ENCODE results near the gene ETS1.

ETS1 gene

GRCh38 chr11:128517451-128518230, 69.7 kb downstream of the ETS1 start:
- peak; percentile 78 for DNase-seq

GRCh38 chr11:128516886-128517285, 70.5 kb downstream of the ETS1 start:
- DNase-seq = no peak

- no peak for DNase-seq
These were observed 71.3 kb downstream of the ETS1 start for GRCh38 chr11:128515826-128516778.

GRCh38 chr11:128515086-128515485, 72.3 kb downstream of the ETS1 start:
- DNase-seq = no peak

- no peak for DNase-seq
These were observed 73.3 kb downstream of the ETS1 start for GRCh38 chr11:128513915-128514681.

GRCh38 chr11:128512474-128512996, 74.8 kb downstream of the ETS1 start:
- no peak for DNase-seq

- no peak for DNase-seq
These were observed 75.6 kb downstream of the ETS1 start for GRCh38 chr11:128511712-128512111.

GRCh38 chr11:128509621-128510389, 77.6 kb downstream of the ETS1 start:
- DNase-seq = peak; percentile 79

- peak; percentile 71 for DNase-seq
These were observed 78.4 kb downstream of the ETS1 start for GRCh38 chr11:128508770-128509510.

GRCh38 chr11:128507936-128508335, 79.4 kb downstream of the ETS1 start:
- no peak for DNase-seq

- DNase-seq = peak; percentile 97
These were observed 80.3 kb downstream of the ETS1 start for GRCh38 chr11:128506999-128507611.

- no peak for DNase-seq
These were observed 81.0 kb downstream of the ETS1 start for GRCh38 chr11:128506356-128506755.

- no peak for DNase-seq
These were observed 81.8 kb downstream of the ETS1 start for GRCh38 chr11:128505449-128506065.

- DNase-seq = no peak
These were observed 82.9 kb downstream of the ETS1 start for GRCh38 chr11:128504486-128504885.

GRCh38 chr11:128503245-128503991, 83.9 kb downstream of the ETS1 start:
- peak; percentile 98 for DNase-seq

- peak; percentile 97 for DNase-seq
These were observed 84.6 kb downstream of the ETS1 start for GRCh38 chr11:128502726-128503125.

- peak; percentile 86 for DNase-seq
These were observed 85.5 kb downstream of the ETS1 start for GRCh38 chr11:128501632-128502549.

- DNase-seq = no peak
These were observed 86.3 kb downstream of the ETS1 start for GRCh38 chr11:128501008-128501407.

Measured in fibroblast of skin of right biceps (primary cell).